K562 (cell line): ENCODE measurements around the gene SCP2. TPM values are rescaled to one million over a fixed set of nuclear protein-coding genes. Genes with fewer than 3 reads are reported as not detected.

Experiments used
- ATAC-seq: fragments of 200-7000 bp; cut with Tn5 transposase; 3 replicates; pipeline ENCODE4 v1.9.1; 2020; ENCODE audit warnings: moderate library complexity
- BruUV-seq: library from RNA; stranded (reverse); fragments of 400-500 nt; replicated peaks from 2 replicates; lab custom pipeline; 2021; lab: Mats Ljungman, UMichigan
- CTCF ChIA-PET: fragments of 300-600 bp; formaldehyde crosslinking; extraction: SDS; loops from one replicate; lab custom pipeline; 2021; ENCODE audit warnings: low intra/inter-chr PET ratio; lab: Yijun Ruan, JAX
- POLR2A ChIA-PET: fragments of 300-600, 350-650 bp; sonication (Branson Sonifier 250); formaldehyde crosslinking; extraction: SDS; loops from one replicate; lab custom pipeline; 2021; ENCODE audit warnings: antibody characterized with exemption, inconsistent platforms; lab: Yijun Ruan, JAX
- DNase-seq, 4 experiments: peaks; one replicate each; pipeline versions ENCODE4 v3.0.0 to v3.0.0-alpha.2; 2011 to 2018; ENCODE audit warnings: low spot score in 3 of 4, mixed read lengths in 3 of 4; ENCODE audit errors: extremely low read depth in 1 of 4
- FAIRE-seq: peaks from 2 replicates; lab custom pipeline; 2011; peaks lifted over from hg19 to GRCh38; lab: Jason Lieb, UNC
- H2AFZ ChIP-seq: 2 replicates; pipeline ENCODE4 v1.6.0; 2011; ENCODE audit warnings: low read depth, low read length, control low read depth, inconsistent platforms
- H3K27ac ChIP-seq: fragments of 200-600 bp; 3 replicates; pipeline ENCODE4 v1.8.0; 2011; ENCODE audit warnings: low read depth, mild to moderate bottlenecking, control low read depth, inconsistent platforms, low read length, moderate library complexity, mixed read lengths; ENCODE audit errors: extremely low read depth
- H3K27me3 ChIP-seq, 2 experiments: fragments of 300-600 bp in 1 of 2; 2 replicates in 1 of 2; 3 replicates in 1 of 2; pipeline versions ENCODE4 v1.6.0 to v1.8.0; 2011; ENCODE audit warnings: inconsistent platforms in 2 of 2, low read length in 2 of 2, mild to moderate bottlenecking in 1 of 2, mixed read lengths in 1 of 2, moderate library complexity in 1 of 2; ENCODE audit not compliant: control insufficient read depth in 2 of 2, insufficient read depth in 2 of 2
- H3K36me3 ChIP-seq: fragments of 300-600 bp; 3 replicates; pipeline ENCODE4 v1.8.0; 2011; ENCODE audit warnings: mild to moderate bottlenecking, low read length, inconsistent platforms; ENCODE audit not compliant: control insufficient read depth, insufficient read depth
- H3K4me1 ChIP-seq, 2 experiments: fragments of 200-600 bp in 1 of 2; replicated peaks in 1 of 2; 2 replicates in 1 of 2; 3 replicates in 1 of 2; pipeline versions ENCODE4 v1.5.1 to v1.8.0; 2011; ENCODE audit warnings: inconsistent platforms in 2 of 2, low read length in 2 of 2, mild to moderate bottlenecking in 1 of 2, mixed read lengths in 1 of 2, moderate library complexity in 1 of 2; ENCODE audit not compliant: control insufficient read depth in 2 of 2, insufficient read depth in 2 of 2
- H3K4me2 ChIP-seq: 2 replicates; pipeline ENCODE4 v1.6.1; 2011; ENCODE audit warnings: low read length, control low read depth, inconsistent platforms, mixed read lengths; ENCODE audit not compliant: insufficient read depth
- H3K4me3 ChIP-seq: fragments of 200-600 bp; sonication (generic), shearing (Covaris generic); 2 replicates; pipeline ENCODE4 v1.5.1; 2016; ENCODE audit warnings: control low read depth, inconsistent platforms
- H3K79me2 ChIP-seq: fragments of 200-600 bp; 3 replicates; pipeline ENCODE4 v1.8.0; 2011; ENCODE audit warnings: low read length, inconsistent platforms; ENCODE audit not compliant: control insufficient read depth, insufficient read depth
- H3K9ac ChIP-seq, 2 experiments: 2 replicates each; pipeline versions ENCODE4 v1.6.0 to v1.6.1; 2011; ENCODE audit warnings: low read depth in 2 of 2, low read length in 2 of 2, control low read depth in 1 of 2, inconsistent platforms in 1 of 2, mild to moderate bottlenecking in 1 of 2, mixed read lengths in 1 of 2; ENCODE audit not compliant: insufficient read depth in 1 of 2
- H3K9me1 ChIP-seq: one replicate; pipeline ENCODE4 v1.6.0; 2011; ENCODE audit warnings: inconsistent platforms, mild to moderate bottlenecking, low read length, moderate library complexity; ENCODE audit not compliant: control insufficient read depth, insufficient read depth
- H3K9me3 ChIP-seq: replicated peaks from 2 replicates; pipeline ENCODE4 v1.5.1; 2011; ENCODE audit warnings: low read depth, low read length, inconsistent platforms; ENCODE audit not compliant: control insufficient read depth, insufficient read depth
- H4K20me1 ChIP-seq: replicated peaks from 2 replicates; pipeline ENCODE4 v1.6.1; 2011; ENCODE audit warnings: low read length, inconsistent platforms, mixed read lengths; ENCODE audit not compliant: control insufficient read depth, insufficient read depth
- ARID1B ChIP-seq: fragments of 450-650 bp; IDR thresholded peaks from 2 replicates; pipeline ENCODE4 v1.6.1; 2016; ENCODE audit warnings: antibody characterized with exemption, mild to moderate bottlenecking, inconsistent platforms
- BCOR ChIP-seq: fragments of 450-650 bp; IDR thresholded peaks from 2 replicates; pipeline ENCODE4 v1.6.1; 2016
- CEBPB ChIP-seq: fragments of 450-650 bp; IDR thresholded peaks from 2 replicates; pipeline ENCODE4 v1.6.1; 2016; ENCODE audit warnings: missing genetic modification characterization, missing compliant biosample characterization
- CEBPG ChIP-seq, 3 experiments: fragments of 200-800 bp in 1 of 3; sonication (Bioruptor generic) in 1 of 3; sonication (generic) in 1 of 3; formaldehyde crosslinking in 1 of 3; IDR thresholded peaks in 2 of 3; conservative IDR thresholded peaks in 1 of 3; 2 replicates each; pipeline versions ENCODE4 v1.6.1 to v1.8.0; 2016 to 2022; ENCODE audit warnings: missing compliant biosample characterization in 2 of 3, missing genetic modification characterization in 2 of 3, mild to moderate bottlenecking in 1 of 3, missing genetic modification reagents in 1 of 3
- CHD2 ChIP-seq: IDR thresholded peaks from 2 replicates; pipeline ENCODE4 v1.6.1; 2011; ENCODE audit warnings: low read depth, low read length
- CREB1 ChIP-seq, 2 experiments: sonication (generic) in 1 of 2; formaldehyde crosslinking in 1 of 2; IDR thresholded peaks; 2 replicates each; pipeline versions ENCODE4 v1.6.1 to v1.8.0; 2012 to 2022; ENCODE audit warnings: inconsistent platforms in 1 of 2, mild to moderate bottlenecking in 1 of 2, missing genetic modification reagents in 1 of 2, moderate library complexity in 1 of 2
- ELF4 ChIP-seq: fragments of 450-650 bp; formaldehyde crosslinking; IDR thresholded peaks from 2 replicates; pipeline ENCODE4 v1.4.0; 2022; ENCODE audit warnings: missing genetic modification characterization
- GABPB1 ChIP-seq: sonication (generic); formaldehyde crosslinking; IDR thresholded peaks from 2 replicates; pipeline ENCODE4 v1.8.0; 2022; ENCODE audit warnings: mild to moderate bottlenecking, missing genetic modification reagents
- HMBOX1 ChIP-seq: sonication (generic); IDR thresholded peaks from 2 replicates; pipeline ENCODE4 v1.6.1; 2016
- MED1 ChIP-seq: sonication (generic); formaldehyde crosslinking; IDR thresholded peaks from 2 replicates; pipeline ENCODE4 v1.8.1; 2023; ENCODE audit warnings: missing genetic modification reagents, borderline replicate concordance
- MITF ChIP-seq: IDR thresholded peaks from 2 replicates; pipeline ENCODE4 v1.6.1; 2014; ENCODE audit warnings: antibody characterized with exemption
- MLLT1 ChIP-seq, 2 experiments: fragments of 450-650 bp; IDR thresholded peaks; 2 replicates each; pipeline ENCODE4 v1.6.1; 2016
- MNT ChIP-seq, 2 experiments: fragments of 450-650 bp; conservative IDR thresholded peaks; 2 replicates each; pipeline ENCODE4 v1.6.1; 2017; ENCODE audit warnings: mild to moderate bottlenecking in 2 of 2, moderate library complexity in 2 of 2
- RNF2 ChIP-seq: sonication (generic); IDR thresholded peaks from 2 replicates; pipeline ENCODE4 v1.6.1; 2016
- TRIM28 ChIP-seq: fragments of 450-650 bp; IDR thresholded peaks from 2 replicates; pipeline ENCODE4 v1.6.1; 2017
- ZNF12 ChIP-seq: sonication (generic); formaldehyde crosslinking; IDR thresholded peaks from 2 replicates; pipeline ENCODE4 v1.4.0; 2020; ENCODE audit warnings: mild to moderate bottlenecking, missing genetic modification reagents
- WGBS: fragments of 100-300 bp; shearing (Covaris generic); methylation state at CpG from one replicate; pipeline ENCODE4 v1.1.6; 2016; ENCODE audit warnings: low coverage, mixed read lengths; ENCODE audit not compliant: insufficient coverage; ENCODE audit errors: missing lambda C conversion rate; 5-methylcytosine and 5-hydroxymethylcytosine counted together
- in situ Hi-C: fragments of 300-500 bp; cut with MboI; formaldehyde crosslinking; loops from 4 replicates; pipeline ENCODE4 v1.15.0; 2018; ENCODE audit warnings: inconsistent platforms, mixed read lengths
- intact Hi-C: fragments of 100-400 bp; cut with micrococcal nuclease; formaldehyde crosslinking; loops from 2 replicates; pipeline ENCODE4 v1.14.2; 2022
- polyA plus RNA-seq, 8 experiments: library from polyadenylated mRNA; depleted of rRNA in 4 of 8; stranded (reverse) in 5 of 8; unstranded in 3 of 8; fragments of >200 nt; fragmentation: Nextera tagmentation in 2 of 8; fragmentation: Illumina TruSeq in 1 of 8; extraction: Ambion mirVana in 2 of 8; extraction: Trizol in 1 of 8; gene quantifications; 2 replicates each; pipeline versions ENCODE4 v1.2.1 to v1.2.3, GENCODE V29; 2011 to 2014; ENCODE audit warnings: inconsistent platforms in 1 of 8, missing spikeins in 1 of 8
- total RNA-seq, 7 experiments: library from RNA; depleted of rRNA in 6 of 7; stranded (reverse); fragments of >200 nt in 6 of 7; fragmentation: Illumina TruSeq in 2 of 7; extraction: Trizol in 2 of 7; gene quantifications; 2 replicates each; pipeline versions ENCODE4 v1.2.1 to v1.2.3, GENCODE V29; 2011 to 2021; ENCODE audit warnings: low replicate concordance in 1 of 7

The SCP2 gene
- total and polyA plus RNA-seq, 9 of the 15 experiments (the other 6 are each of a cell fraction or from before 2014, with no cell fraction given), result 63.8 to 258 (median 106) TPM

- peak; percentile 91 for ATAC-seq
- intact Hi-C loops, result loop anchor here (2.0 kb wide), 1 partner anchor 269 kb away; no protein-coding TSS in a partner anchor
- H3K9ac ChIP-seq, result peak overlapping the region in 1 of 2 experiments; percentile 2; a peak in 1 of 4 replicates
- TF ChIP-seq ZNF12 (CRISPR knock-in tag) (0 out of 2 replicates have a peak, but pooled peaks have one; percentile 6), CREB1 (IDR thresholded peaks at IDR 0.05) (no peak), CREB1 (CRISPR knock-in tag; IDR thresholded peaks at IDR 0.05) (peak; percentile 55), MED1 (no peak), MNT (conservative IDR thresholded peaks at IDR 0.05) (peak; percentile 92 to 95), GABPB1 (CRISPR knock-in tag) (peak; percentile 32; the same call in 1 of the 2 replicates), HMBOX1 (no peak), BCOR (peak; percentile 49; the same call in 1 of the 2 replicates), CEBPG (CRISPR knock-in tag; IDR thresholded peaks at IDR 0.05) (peak; percentile 47; the same call in 1 of the 2 replicates), CEBPG (tag; conservative IDR thresholded peaks at IDR 0.05 in 1 of 2, IDR thresholded peaks at IDR 0.05 in 1 of 2) (0 out of 4 replicates have a peak, but pooled peaks of 1 of the 2 experiments have one; percentile 35), CHD2 (peak; percentile 56; the same call in 1 of the 2 replicates), RNF2 (0 out of 2 replicates have a peak, but pooled peaks have one; percentile 55), CEBPB (peak; percentile 89), MITF (peak; percentile 88), ARID1B (peak; percentile 21; the same call in 1 of the 2 replicates), ELF4 (CRISPR knock-in tag) (no peak), MLLT1 (IDR thresholded peaks at IDR 0.05) (peak in 1 of 2 experiments; percentile 54; a peak in 1 of 4 replicates), TRIM28 (0 out of 2 replicates have a peak, but pooled peaks have one; percentile 23)
These were observed 13.5 kb upstream of the SCP2 start for GRCh38 chr1:52913537-52913936.

More at GRCh38 chr1:52913537-52913936, 13.5 kb upstream of the SCP2 start:
- BruUV-seq, result no TSS peak
- Histone ChIP-seq H3K9me3 (no peaks in the 10 kb centered on the region), H3K27ac (peak overlapping the region; percentile 43; the same call in 1 of the 3 replicates), H3K4me2 (no peak overlapping the region), H3K27me3 (no peaks in the 10 kb centered on the region), H3K36me3 (no peaks in the 10 kb centered on the region), H3K9me1 (no peaks in the 10 kb centered on the region), H3K4me1 (peaks cover 31 to 39% of the 10 kb centered on the region in 2 experiments), H3K4me3 (no peak overlapping the region), H2AFZ (peak overlapping the region; percentile 80), H4K20me1 (no peaks in the 10 kb centered on the region), H3K79me2 (no peaks in the 10 kb centered on the region)
- in situ Hi-C loops, result loop anchor here (25.0 kb wide), 1 partner anchor 274 kb away; the partner anchor contains the start of gene CPT2
- DNase-seq, result peak; percentile 81 to 87 (median 84)
- ChIA-PET POLR2A (interaction anchor here (1.1 to 2.8 kb wide), 2 partner anchors 14 to 19 kb away, joined by 3 to 6 read pairs; no protein-coding TSS in a partner anchor), CTCF (interaction anchor here (0.6 kb wide), 1 partner anchor 33 kb away, joined by 4 read pairs; no protein-coding TSS in a partner anchor)
- peak; percentile 75 for FAIRE-seq
- 27% methylated on average over 8 of the region's 8 CpGs for WGBS
